ENCODE results near the gene UBR2. TPM values are rescaled to one million over a fixed set of nuclear protein-coding genes. Genes with fewer than 3 reads are reported as not detected.
"Not testable (repeated sequence)": the region's sequence is repeated elsewhere in the genome, so short reads cannot be mapped to it uniquely, and the experiment has no call there.

Gene UBR2
- total RNA-seq, 1 donor from 2014 or later = 22.5 TPM

- no peak for DNase-seq (ENCODE audit: low read depth in 2 of 2)
These were observed 8.1 kb upstream of the UBR2 start for GRCh38 chr6:42555477-42556457.

- no peak for DNase-seq (ENCODE audit: low read depth in 2 of 2)
These were observed 7.4 kb upstream of the UBR2 start for GRCh38 chr6:42556462-42556861.

GRCh38 chr6:42559276-42559675 is 4.6 kb upstream of the UBR2 start:
- not testable (repeated sequence) for DNase-seq (ENCODE audit: low read depth in 2 of 2)

GRCh38 chr6:42561986-42562385 is 1.8 kb upstream of the UBR2 start:
- DNase-seq (ENCODE audit: low read depth in 2 of 2) = no peak

- no peak for DNase-seq (ENCODE audit: low read depth in 2 of 2)
These were observed 932 bp upstream of the UBR2 start for GRCh38 chr6:42562788-42563405.

GRCh38 chr6:42564506-42564825 is 637 bp downstream of the UBR2 start:
- DNase-seq (ENCODE audit: low read depth in 2 of 2) = peak in 1 of 2 donors; percentile 22

GRCh38 chr6:42565823-42566613 is 2.2 kb downstream of the UBR2 start:
- DNase-seq (ENCODE audit: low read depth in 2 of 2) = no peak

GRCh38 chr6:42566614-42567208 is 2.9 kb downstream of the UBR2 start:
- no peak for DNase-seq (ENCODE audit: low read depth in 2 of 2)

GRCh38 chr6:42567237-42567636 is 3.4 kb downstream of the UBR2 start:
- DNase-seq (ENCODE audit: low read depth in 2 of 2) = not testable (repeated sequence)

- DNase-seq (ENCODE audit: low read depth in 2 of 2) = peak; percentile 91 to 95
These were observed 5.5 kb downstream of the UBR2 start for GRCh38 chr6:42569102-42570028.

- DNase-seq (ENCODE audit: low read depth in 2 of 2) = no peak
These were observed 7.9 kb downstream of the UBR2 start for GRCh38 chr6:42571611-42572342.

GRCh38 chr6:42572523-42572922 is 8.7 kb downstream of the UBR2 start:
- no peak for DNase-seq (ENCODE audit: low read depth in 2 of 2)

- not testable (repeated sequence) for DNase-seq (ENCODE audit: low read depth in 2 of 2)
These were observed 12.7 kb downstream of the UBR2 start for GRCh38 chr6:42576538-42576937.

GRCh38 chr6:42598300-42598699 is 34.5 kb downstream of the UBR2 start:
- no peak for DNase-seq (ENCODE audit: low read depth in 2 of 2)

GRCh38 chr6:42599558-42599957 is 35.7 kb downstream of the UBR2 start:
- no peak for DNase-seq (ENCODE audit: low read depth in 2 of 2)

GRCh38 chr6:42604150-42604549 is 40.3 kb downstream of the UBR2 start:
- DNase-seq (ENCODE audit: low read depth in 2 of 2) = no peak

- DNase-seq (ENCODE audit: low read depth in 2 of 2) = not testable (repeated sequence)
These were observed 40.9 kb downstream of the UBR2 start for GRCh38 chr6:42604699-42605098.

- DNase-seq (ENCODE audit: low read depth in 2 of 2) = no peak
These were observed 46.6 kb downstream of the UBR2 start for GRCh38 chr6:42610416-42610815.

- DNase-seq (ENCODE audit: low read depth in 2 of 2) = no peak
These were observed 51.7 kb downstream of the UBR2 start for GRCh38 chr6:42615518-42615917.

GRCh38 chr6:42616716-42617115 is 52.9 kb downstream of the UBR2 start:
- DNase-seq (ENCODE audit: low read depth in 2 of 2) = no peak

Data from dermis microvascular lymphatic vessel endothelial cell (primary cell).